Transverse colon (tissue), 4 donors: ENCODE results near the gene DYRK1B.

Experiments used
- EP300 ChIP-seq: sonication (generic); formaldehyde crosslinking; IDR thresholded peaks from one replicate; pipeline ENCODE4 v1.6.1; 2017; ENCODE audit warnings: antibody characterized with exemption, low read depth
- POLR2A ChIP-seq: fragments of 450-650 bp; IDR thresholded peaks from one replicate; pipeline ENCODE4 v1.6.1; 2016; ENCODE audit warnings: antibody characterized with exemption, mild to moderate bottlenecking, moderate library complexity
- POLR2AphosphoS5 ChIP-seq, 3 donors: sonication (generic); formaldehyde crosslinking; IDR thresholded peaks; one replicate each; pipeline ENCODE4 v1.6.1; 2016; ENCODE audit warnings: antibody characterized with exemption in 3 of 3
- TF ChIP-seq, protein P1 (sequence below), 5 experiments: fragments of 200-600 bp in 3 of 5; fragments of 450-650 bp in 2 of 5; sonication (generic) in 3 of 5; IDR thresholded peaks; 1 replicate in 2 of 5; 2 replicates in 3 of 5; pipeline ENCODE4 v1.5.1; 2016 to 2017; ENCODE audit warnings: antibody characterized with exemption in 5 of 5, inconsistent platforms in 3 of 5, mild to moderate bottlenecking in 2 of 5, moderate library complexity in 1 of 5

DNA sequence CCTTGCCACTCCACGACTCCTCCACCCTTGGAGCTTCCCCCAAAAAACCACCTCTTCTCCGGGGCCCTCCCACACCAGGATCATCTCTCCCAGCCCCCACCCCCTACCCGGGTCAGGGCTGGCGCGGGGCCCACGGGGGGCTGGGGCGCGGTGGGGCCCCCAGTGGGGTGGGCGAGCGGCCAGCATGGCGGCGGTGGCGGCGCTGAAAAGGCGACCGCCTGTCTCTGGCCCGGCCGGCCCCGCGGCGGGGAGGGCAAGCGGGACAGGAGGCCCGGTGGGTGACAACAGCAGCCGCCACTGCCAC is 850 bp downstream of the DYRK1B start:
- TF ChIP-seq, protein P1, sequence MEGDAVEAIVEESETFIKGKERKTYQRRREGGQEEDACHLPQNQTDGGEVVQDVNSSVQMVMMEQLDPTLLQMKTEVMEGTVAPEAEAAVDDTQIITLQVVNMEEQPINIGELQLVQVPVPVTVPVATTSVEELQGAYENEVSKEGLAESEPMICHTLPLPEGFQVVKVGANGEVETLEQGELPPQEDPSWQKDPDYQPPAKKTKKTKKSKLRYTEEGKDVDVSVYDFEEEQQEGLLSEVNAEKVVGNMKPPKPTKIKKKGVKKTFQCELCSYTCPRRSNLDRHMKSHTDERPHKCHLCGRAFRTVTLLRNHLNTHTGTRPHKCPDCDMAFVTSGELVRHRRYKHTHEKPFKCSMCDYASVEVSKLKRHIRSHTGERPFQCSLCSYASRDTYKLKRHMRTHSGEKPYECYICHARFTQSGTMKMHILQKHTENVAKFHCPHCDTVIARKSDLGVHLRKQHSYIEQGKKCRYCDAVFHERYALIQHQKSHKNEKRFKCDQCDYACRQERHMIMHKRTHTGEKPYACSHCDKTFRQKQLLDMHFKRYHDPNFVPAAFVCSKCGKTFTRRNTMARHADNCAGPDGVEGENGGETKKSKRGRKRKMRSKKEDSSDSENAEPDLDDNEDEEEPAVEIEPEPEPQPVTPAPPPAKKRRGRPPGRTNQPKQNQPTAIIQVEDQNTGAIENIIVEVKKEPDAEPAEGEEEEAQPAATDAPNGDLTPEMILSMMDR (IDR thresholded peaks at IDR 0.05) = no peak
- TF ChIP-seq POLR2A (no peak), POLR2AphosphoS5 (IDR thresholded peaks at IDR 0.05) (no peak), EP300 (no peak)
